Right lobe of liver (tissue), 4 donors: Measurements from ENCODE around the gene EPHA8.

Experiments used
- POLR2A ChIP-seq: fragments of 450-650 bp; IDR thresholded peaks from one replicate; pipeline ENCODE4 v1.6.1; 2017; ENCODE audit warnings: antibody characterized with exemption, mild to moderate bottlenecking
- TF ChIP-seq, protein P1 (sequence below), 4 donors: fragments of 200-600 bp in 3 of 4; fragments of 450-650 bp in 1 of 4; IDR thresholded peaks; one replicate each; pipeline versions ENCODE4 v1.5.1 to v1.8.0; 2016 to 2022; ENCODE audit warnings: antibody characterized with exemption in 4 of 4, mild to moderate bottlenecking in 2 of 4
- donor health status: DM: no; HTN: no; CAD: no.
- donor health status: DM: no; HTN: no; CAD: no.
- donor health status: DM: no; HTN: yes; CAD: no.

DNA sequence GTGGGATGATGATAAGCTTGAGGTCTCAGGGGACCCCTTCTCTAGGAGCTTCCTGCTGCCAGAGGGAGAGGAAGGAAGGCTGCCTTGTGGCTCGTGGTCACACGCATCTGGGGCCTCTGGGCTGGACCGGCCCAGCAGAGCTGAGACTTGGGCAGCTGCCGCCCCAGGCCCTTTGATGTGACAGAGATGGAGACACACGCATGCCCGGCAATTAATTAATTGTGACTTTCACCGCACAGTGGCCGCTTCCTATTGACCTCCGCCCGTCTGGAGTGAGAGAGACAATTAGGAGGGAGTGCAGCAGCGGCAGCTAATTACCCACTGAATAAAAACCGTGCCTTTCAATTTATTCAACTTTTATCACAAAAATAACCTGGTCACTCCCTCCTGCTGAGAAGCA lies 56.5 kb downstream of the EPHA8 start:
- TF ChIP-seq, protein P1, sequence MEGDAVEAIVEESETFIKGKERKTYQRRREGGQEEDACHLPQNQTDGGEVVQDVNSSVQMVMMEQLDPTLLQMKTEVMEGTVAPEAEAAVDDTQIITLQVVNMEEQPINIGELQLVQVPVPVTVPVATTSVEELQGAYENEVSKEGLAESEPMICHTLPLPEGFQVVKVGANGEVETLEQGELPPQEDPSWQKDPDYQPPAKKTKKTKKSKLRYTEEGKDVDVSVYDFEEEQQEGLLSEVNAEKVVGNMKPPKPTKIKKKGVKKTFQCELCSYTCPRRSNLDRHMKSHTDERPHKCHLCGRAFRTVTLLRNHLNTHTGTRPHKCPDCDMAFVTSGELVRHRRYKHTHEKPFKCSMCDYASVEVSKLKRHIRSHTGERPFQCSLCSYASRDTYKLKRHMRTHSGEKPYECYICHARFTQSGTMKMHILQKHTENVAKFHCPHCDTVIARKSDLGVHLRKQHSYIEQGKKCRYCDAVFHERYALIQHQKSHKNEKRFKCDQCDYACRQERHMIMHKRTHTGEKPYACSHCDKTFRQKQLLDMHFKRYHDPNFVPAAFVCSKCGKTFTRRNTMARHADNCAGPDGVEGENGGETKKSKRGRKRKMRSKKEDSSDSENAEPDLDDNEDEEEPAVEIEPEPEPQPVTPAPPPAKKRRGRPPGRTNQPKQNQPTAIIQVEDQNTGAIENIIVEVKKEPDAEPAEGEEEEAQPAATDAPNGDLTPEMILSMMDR (IDR thresholded peaks at IDR 0.05) = no peak
- no peak for TF ChIP-seq POLR2A
